Activated naive CD4-positive, alpha-beta T cell treated with anti-CD3 and anti-CD28 coated beads, Interleukin-2, amount 10 ng/mL, durations not matched to agents 7 days and 5 days (primary cell): ENCODE results near the gene FAM180A.

Source experiments
- CTCF ChIA-PET: fragments of 350-600 bp; sonication (Branson Sonifier 250); formaldehyde crosslinking; loops from one replicate; lab custom pipeline; 2021; ENCODE audit warnings: antibody characterized with exemption; lab: Charles Lee
- DNase-seq: peaks from one replicate; pipeline ENCODE4 v3.0.0-alpha.2; 2020
- H3K27ac Mint-ChIP-seq: one replicate; pipeline ENCODE4 v1.8.0; 2021; ENCODE audit warnings: mild to moderate bottlenecking, moderate library complexity, mixed read lengths
- H3K27me3 Mint-ChIP-seq: one replicate; pipeline ENCODE4 v1.8.0; 2021; ENCODE audit warnings: mild to moderate bottlenecking, mixed read lengths
- H3K36me3 Mint-ChIP-seq: one replicate; pipeline ENCODE4 v1.8.0; 2021; ENCODE audit warnings: mixed read lengths
- H3K4me1 Mint-ChIP-seq: one replicate; pipeline ENCODE4 v1.8.0; 2021; ENCODE audit warnings: mixed read lengths
- H3K4me3 Mint-ChIP-seq: one replicate; pipeline ENCODE4 v1.8.0; 2021; ENCODE audit warnings: mild to moderate bottlenecking, moderate library complexity, mixed read lengths
- H3K9me3 Mint-ChIP-seq: one replicate; pipeline ENCODE4 v1.8.0; 2021; ENCODE audit warnings: mixed read lengths

Gene FAM180A

GRCh38 chr7:135684136-135684535 is 64.5 kb downstream of the FAM180A start:
- no peaks in the 10 kb centered on the region for H3K27me3 Mint-ChIP-seq
- no peaks in the 10 kb centered on the region for H3K9me3 Mint-ChIP-seq
- CTCF ChIA-PET: interaction anchor here (1.0 to 4.3 kb wide), 2 partner anchors 12 to 15 kb away, joined by 3 to 23 read pairs; no protein-coding TSS in a partner anchor
- peaks cover 24% of the 10 kb centered on the region for H3K4me1 Mint-ChIP-seq
- no peak overlapping the region for H3K4me3 Mint-ChIP-seq
- no peaks in the 10 kb centered on the region for H3K36me3 Mint-ChIP-seq
- no peak for DNase-seq
- H3K27ac Mint-ChIP-seq: no peak overlapping the region

- CTCF ChIA-PET: interaction anchor here (1.0 to 4.3 kb wide), 2 partner anchors 11 to 16 kb away, joined by 3 to 23 read pairs; no protein-coding TSS in a partner anchor
- no peak for DNase-seq
- Mint-ChIP-seq H3K4me1 (peaks cover 24% of the 10 kb centered on the region), H3K27ac (no peak overlapping the region), H3K36me3 (no peaks in the 10 kb centered on the region), H3K27me3 (no peaks in the 10 kb centered on the region), H3K9me3 (no peaks in the 10 kb centered on the region), H3K4me3 (no peak overlapping the region)
Observed at GRCh38 chr7:135683609-135684008, 65.0 kb downstream of the FAM180A start.

GRCh38 chr7:135682191-135682590 is 66.4 kb downstream of the FAM180A start:
- Mint-ChIP-seq H3K9me3 (no peaks in the 10 kb centered on the region), H3K27me3 (no peaks in the 10 kb centered on the region), H3K36me3 (peaks cover under 1% of the 10 kb centered on the region), H3K27ac (no peak overlapping the region), H3K4me3 (no peak overlapping the region), H3K4me1 (peaks cover 24% of the 10 kb centered on the region)
- CTCF ChIA-PET: interaction anchor here (0.6 to 4.3 kb wide), 4 partner anchors 10 to 319 kb away, joined by 3 to 23 read pairs (median 3); no protein-coding TSS in a partner anchor
- DNase-seq: no peak

- no peak for DNase-seq
- no peaks in the 10 kb centered on the region for H3K9me3 Mint-ChIP-seq
- no peaks in the 10 kb centered on the region for H3K27me3 Mint-ChIP-seq
- H3K27ac Mint-ChIP-seq: no peak overlapping the region
- CTCF ChIA-PET: interaction anchor here (1.2 to 4.3 kb wide), 3 partner anchors 9 to 14 kb away, joined by 3 to 23 read pairs (median 3); no protein-coding TSS in a partner anchor
- peaks cover 4% of the 10 kb centered on the region for H3K36me3 Mint-ChIP-seq
- H3K4me3 Mint-ChIP-seq: no peak overlapping the region
- H3K4me1 Mint-ChIP-seq: peaks cover 24% of the 10 kb centered on the region
Observed at GRCh38 chr7:135681762-135682161, 66.9 kb downstream of the FAM180A start.
